Astrocyte of the cerebellum (primary cell): ENCODE measurements around the gene MARCHF10.

Source experiments
- DNase-seq: peaks from one replicate; pipeline ENCODE4 v3.0.0-alpha.2; 2011; ENCODE audit warnings: low read depth
- H3K4me3 ChIP-seq: 2 replicates; pipeline ENCODE4 v1.5.1; 2011; ENCODE audit warnings: mild to moderate bottlenecking, low read depth, low read length, moderate library complexity
- in situ Hi-C: cut with HindIII; loops from 2 replicates; pipeline ENCODE4 v1.10.0; 2017; ENCODE audit warnings: low sequenced_read_pairs
- TF ChIP-seq, protein P1 (sequence below): IDR thresholded peaks from 2 replicates; pipeline ENCODE4 v1.5.1; 2012; ENCODE audit warnings: low read length, low read depth, moderate library complexity, mild to moderate bottlenecking; ENCODE audit errors: missing control alignments

Gene MARCHF10

DNA sequence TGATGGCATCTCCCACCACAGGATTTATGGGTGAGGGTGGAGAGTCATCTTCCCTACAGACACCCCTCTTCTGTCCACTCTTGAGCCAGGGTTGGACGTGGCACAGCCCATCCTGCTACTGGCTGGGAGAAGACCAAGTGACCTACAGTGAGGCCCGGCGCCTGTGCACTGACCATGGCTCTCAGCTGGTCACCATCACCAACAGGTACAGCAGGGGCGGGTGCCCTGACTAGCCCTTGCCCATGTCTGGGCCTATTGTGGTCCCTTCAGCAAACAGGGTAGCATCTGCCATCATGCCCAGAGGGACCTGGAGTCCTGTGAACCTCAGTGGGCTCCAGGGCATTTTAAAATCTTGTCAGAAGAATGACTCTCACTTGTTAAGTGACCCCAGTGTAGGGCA, 132.4 kb downstream of the MARCHF10 start:
- no peak overlapping the region for H3K4me3 ChIP-seq
- TF ChIP-seq, protein P1, sequence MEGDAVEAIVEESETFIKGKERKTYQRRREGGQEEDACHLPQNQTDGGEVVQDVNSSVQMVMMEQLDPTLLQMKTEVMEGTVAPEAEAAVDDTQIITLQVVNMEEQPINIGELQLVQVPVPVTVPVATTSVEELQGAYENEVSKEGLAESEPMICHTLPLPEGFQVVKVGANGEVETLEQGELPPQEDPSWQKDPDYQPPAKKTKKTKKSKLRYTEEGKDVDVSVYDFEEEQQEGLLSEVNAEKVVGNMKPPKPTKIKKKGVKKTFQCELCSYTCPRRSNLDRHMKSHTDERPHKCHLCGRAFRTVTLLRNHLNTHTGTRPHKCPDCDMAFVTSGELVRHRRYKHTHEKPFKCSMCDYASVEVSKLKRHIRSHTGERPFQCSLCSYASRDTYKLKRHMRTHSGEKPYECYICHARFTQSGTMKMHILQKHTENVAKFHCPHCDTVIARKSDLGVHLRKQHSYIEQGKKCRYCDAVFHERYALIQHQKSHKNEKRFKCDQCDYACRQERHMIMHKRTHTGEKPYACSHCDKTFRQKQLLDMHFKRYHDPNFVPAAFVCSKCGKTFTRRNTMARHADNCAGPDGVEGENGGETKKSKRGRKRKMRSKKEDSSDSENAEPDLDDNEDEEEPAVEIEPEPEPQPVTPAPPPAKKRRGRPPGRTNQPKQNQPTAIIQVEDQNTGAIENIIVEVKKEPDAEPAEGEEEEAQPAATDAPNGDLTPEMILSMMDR, result no peak
- DNase-seq, result no peak
- in situ Hi-C loops, result no loop called here

DNA sequence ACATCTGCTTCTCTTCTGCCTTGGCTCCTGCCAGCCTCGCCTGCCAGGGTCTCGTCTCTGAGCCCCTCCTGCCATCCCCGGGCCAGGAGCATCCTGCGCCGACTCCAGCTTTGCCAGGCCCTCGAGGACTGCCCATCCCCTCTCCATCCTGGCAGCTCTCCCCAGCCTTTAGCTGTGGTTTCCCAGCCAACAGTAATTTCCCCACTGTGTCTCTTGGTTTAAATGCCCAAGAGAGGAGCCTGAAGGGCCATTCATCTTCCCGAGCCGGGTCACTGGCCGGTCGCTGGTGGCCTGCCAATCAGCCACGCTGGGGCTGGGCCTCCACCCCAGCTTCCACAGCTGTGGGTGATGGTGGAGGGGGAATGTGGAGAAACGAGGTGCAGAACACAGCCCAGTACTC, 132.9 kb downstream of the MARCHF10 start:
- no peak for DNase-seq
- TF ChIP-seq, protein P1, result no peak
- H3K4me3 ChIP-seq, result no peak overlapping the region
- in situ Hi-C loops, result no loop called here

DNA sequence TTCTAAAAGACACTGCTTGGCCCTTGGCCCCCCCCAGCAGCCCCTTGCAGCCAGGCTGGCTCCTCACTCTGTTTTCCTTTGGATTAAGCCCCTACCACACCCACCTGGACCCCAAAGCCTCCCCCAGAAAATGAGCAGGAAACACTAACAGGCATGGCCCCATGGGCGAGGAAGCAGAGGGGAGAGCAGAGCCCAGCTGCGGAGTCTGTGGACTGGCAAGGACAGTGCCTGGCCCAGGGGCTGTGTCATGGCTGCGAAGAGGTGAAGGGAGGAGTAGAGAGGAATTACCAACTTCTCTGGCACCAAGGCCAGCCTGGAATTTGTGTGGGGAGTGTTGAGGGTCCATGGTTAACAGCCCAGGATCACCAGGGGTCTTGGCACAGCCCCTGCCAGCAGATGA, 133.3 kb downstream of the MARCHF10 start:
- no peak for DNase-seq
- H3K4me3 ChIP-seq, result no peak overlapping the region
- TF ChIP-seq, protein P1, result no peak
- in situ Hi-C loops, result no loop called here

DNA sequence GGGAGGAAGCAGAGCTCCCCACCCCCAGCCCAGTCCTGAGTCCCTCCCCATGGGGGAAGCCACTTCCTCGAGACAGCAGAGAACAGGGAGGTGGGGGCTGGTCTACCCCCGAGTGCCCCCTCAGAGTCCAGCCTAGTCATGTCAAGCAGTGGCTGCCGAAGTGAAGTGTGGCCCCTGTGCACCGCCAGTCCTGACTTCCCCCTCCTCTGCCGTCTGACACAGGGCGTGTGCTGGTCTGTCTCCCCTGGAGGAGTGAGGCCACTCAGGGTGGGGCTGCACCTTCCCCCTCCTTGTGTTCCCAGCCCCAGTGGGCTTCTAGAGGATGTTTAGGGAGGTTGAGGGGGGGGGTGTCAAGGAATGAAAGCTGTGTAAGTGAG, 133.8 kb downstream of the MARCHF10 start:
- in situ Hi-C loops, result no loop called here
- TF ChIP-seq, protein P1, result no peak
- H3K4me3 ChIP-seq, result no peak overlapping the region
- DNase-seq, result no peak

DNA sequence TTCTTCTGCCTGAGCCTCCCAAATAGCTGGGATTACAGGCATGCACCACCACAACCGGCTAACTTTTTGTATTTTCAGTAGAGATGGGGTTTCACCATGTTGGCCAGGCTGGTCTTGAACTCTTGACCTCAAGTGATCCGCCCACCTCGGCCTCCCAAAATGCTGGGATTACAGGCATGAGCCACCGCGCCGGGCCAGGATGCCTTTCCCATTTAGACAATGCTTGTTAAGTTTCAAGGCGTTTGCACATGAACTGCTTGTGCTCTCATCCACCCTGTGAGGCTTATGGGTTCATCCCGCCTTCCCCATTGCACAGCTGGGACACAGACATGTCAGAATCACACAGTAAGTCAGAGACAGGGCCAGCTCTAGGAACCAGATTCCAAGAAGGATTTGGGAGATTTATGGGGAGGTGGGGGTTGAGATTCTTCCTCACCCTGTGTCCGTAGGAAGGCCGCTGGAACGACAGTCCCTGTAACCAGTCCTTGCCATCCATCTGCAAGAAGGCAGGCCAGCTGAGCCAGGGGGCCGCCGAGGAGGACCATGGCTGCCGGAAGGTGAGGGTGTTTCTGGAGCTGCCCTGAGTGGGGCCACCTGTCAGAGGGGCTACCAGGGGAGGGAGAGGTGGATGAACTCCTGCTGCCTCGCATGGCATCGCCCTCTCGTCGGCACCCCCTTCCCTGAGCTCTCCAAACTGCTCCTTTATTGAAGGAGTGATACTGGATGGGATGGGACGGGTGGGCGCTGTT, 134.3 kb downstream of the MARCHF10 start:
- DNase-seq, result no peak
- in situ Hi-C loops, result no loop called here
- TF ChIP-seq, protein P1, result no peak
- H3K4me3 ChIP-seq, result no peak overlapping the region

DNA sequence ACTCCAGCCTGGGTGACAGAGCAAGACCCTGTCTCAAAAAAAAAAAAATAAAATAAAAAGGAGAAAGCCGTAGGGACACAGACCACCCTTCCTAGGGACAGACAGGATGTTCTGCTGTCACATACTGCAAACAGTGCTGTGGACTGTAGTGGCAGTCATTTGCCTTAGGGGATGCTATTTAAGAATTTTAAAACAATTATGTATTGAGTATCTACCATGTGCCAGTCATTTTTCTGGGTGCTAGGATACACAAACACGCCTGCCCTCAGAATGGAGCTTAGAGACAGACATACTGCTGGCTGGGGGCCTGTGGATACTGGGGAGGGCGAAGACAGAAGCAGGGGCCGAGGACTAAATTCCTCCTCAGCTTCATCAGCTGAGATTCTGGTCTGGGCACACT, 135.2 kb downstream of the MARCHF10 start:
- H3K4me3 ChIP-seq, result no peak overlapping the region
- in situ Hi-C loops, result no loop called here
- TF ChIP-seq, protein P1, result no peak
- no peak for DNase-seq

DNA sequence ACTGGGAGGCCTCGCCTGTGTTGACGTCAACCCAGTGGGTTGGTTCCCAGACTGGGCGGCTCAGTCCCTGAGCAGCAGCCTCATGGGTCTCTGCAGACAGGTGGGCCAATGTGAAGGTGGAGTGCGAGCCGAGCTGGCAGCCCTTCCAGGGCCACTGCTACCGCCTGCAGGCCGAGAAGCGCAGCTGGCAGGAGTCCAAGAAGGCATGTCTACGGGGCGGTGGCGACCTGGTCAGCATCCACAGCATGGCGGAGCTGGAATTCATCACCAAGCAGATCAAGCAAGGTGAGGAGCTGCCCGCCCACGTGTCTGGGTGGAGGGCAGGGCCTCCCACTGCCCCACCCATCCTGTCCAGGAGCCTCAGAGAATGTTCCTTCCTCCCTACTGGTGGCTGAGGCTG, 136.6 kb downstream of the MARCHF10 start:
- no peak for DNase-seq

More for the DNA sequence above, 136.6 kb downstream of the MARCHF10 start:
- no peak overlapping the region for H3K4me3 ChIP-seq
- in situ Hi-C loops, result no loop called here
- TF ChIP-seq, protein P1, result no peak
